ENCODE data around the gene GALR2.
"Not testable (repeated sequence)": the region's sequence is repeated elsewhere in the genome, so short reads cannot be mapped to it uniquely, and the experiment has no call there.

The GALR2 gene

DNA sequence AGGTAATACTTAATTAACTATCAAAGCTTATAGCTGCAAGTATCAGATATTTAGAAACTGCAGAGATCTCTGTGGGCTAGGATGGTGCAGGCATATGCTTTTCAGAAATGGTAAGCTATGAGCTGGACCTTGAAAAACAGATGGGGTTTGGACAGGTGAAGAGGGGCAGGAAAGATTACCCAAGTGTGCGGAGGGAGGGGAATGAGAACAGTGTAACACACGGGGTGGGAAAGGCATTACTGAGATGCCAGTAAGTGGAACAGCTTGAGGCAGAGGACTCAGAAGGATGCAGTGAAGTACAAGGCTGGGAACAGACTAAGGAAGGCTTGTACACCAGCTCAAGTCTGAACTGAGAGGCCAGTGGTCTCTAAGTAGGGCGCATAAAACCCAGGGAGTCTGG is 25.3 kb upstream of the GALR2 start:
- in situ Hi-C loops (cut with HindIII; ENCODE audit: low sequenced_read_pairs): loop anchor here (25.0 kb wide), 1 partner anchor 388 kb away; no protein-coding TSS in a partner anchor

DNA sequence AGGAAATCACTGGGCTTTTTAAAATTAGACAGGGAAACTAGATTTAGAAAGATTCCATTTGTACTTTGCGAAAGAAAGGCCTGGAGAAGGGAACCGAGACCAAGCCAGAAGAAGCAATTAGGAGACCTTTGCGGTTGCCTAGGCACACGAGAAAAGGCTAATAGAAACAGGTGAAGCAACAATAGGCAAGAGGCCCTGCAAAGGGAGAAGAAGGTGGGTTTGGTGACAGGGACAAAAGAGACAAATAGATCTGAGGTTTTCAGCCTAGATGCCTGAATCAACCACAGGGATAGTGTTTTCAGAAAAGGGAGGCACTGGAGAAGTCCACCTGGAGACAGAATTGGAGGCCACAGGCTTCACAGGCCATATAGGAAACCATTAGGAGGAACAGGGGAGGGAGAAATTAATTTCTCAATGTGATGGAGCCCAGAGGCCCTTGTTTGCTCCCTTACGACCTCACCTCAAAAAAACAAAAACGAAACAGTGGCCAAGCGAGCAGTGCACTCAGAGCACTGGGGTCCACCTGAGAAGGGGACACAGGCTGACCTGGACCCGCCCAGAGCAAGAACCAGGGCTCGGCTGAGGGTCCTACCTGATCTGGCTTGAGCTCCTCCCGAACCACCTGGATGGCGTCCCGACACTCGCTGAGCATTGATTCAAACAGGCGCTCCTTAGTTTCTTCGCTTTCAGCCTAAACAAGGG is 24.6 kb upstream of the GALR2 start:
- in situ Hi-C loops (cut with HindIII; ENCODE audit: low sequenced_read_pairs): loop anchor here (25.0 kb wide), 1 partner anchor 387 kb away; no protein-coding TSS in a partner anchor

DNA sequence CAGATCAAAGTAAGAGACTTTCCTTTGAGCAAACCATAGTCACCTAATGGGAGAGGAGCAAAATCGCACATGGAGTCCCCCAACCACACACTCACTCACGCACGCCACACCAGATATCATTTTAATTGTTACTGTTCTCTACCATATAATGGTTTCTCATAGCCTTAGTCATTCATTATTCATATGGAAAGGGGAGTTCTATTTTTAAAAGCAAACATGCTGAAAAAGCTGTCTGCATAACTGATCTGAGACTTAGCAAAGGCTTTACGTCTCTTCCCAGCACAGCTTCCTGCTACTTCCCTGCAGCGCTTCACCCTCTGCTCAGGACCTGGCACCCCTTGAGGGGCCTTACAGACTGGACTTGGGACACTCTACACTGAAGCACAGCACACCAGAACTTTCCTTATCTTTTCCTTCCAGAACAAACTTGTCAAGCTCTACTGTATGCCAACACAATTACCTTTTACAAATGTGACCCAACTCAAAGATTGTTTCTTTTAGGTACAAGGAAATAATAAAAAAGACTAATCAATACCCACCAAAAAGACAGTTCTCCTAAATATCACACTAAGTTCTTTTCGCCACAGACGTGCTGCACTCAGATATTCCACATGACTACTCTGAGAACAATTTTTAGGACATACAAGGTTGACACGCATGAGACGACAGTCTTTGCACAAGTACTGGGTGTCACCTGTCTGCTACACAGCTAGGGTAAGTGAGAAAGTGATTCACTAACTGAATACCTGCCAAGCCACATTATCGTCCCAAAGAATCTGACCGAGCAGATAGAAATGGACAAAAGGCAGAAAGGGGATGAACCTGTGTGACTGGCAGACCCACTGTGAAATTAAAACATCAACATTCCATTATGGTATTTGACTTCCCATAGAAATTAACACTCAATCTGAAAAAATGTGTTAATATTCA is 23.8 kb upstream of the GALR2 start:
- in situ Hi-C loops (cut with HindIII; ENCODE audit: low sequenced_read_pairs): no loop called here

DNA sequence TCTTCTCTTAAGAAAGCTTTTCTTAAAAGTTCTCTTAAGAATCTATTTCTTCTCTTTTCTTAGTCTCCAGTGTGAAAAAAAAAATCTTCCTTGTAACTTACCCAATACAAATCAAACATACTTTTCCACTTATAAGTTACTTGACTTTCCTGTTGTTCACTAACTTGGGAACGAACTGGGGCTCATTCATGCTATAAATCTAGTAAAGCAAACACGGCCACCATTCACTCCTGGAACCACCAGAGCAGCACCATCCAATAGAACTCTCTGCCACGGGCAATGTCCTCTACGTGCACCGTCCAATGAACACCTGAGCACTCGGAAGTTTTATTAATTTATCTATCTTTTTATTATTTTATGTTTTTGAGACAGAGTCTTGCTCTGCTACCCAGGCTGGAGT is 23.0 kb upstream of the GALR2 start:
- in situ Hi-C loops (cut with HindIII; ENCODE audit: low sequenced_read_pairs): no loop called here

DNA sequence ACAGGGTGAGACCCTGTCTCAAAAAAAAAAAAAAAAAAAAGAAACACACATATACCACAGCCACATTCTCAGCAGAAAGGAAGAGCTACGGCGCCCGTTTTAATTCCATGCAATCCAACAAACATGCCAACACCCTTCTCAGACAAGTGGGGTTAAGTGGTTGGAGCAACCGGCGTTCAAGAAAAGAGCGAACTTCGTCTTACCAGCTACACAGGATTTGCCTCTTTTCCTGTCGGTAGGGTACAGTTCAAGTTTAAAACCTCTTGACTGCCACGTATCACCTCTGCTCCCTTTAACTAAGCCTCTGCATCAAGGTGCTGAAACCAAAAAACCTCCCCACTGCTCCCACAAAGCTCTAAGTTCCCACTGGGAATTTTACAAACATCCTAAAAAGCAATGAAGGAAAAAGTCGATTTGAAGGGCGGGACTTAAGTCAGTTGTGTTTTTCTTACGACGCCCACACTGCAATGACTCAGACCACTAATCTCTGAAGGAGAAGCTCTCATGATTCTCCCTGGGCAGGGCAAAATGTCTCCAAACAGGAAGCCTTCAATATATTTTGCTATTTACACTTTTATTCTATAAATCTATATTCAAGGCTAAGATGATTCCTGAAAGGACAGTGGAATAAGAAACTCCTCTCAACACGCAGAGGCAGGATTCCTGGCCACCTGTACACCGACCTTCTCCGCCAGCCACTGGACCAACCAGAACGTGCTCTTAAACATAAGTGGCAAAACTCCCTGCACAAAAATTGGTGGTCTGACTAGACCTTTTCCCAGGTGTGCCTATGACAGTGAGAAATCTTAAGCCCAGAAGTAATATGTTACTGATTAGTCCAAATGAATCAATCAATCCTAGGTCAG is 21.1 kb upstream of the GALR2 start:
- in situ Hi-C loops (cut with HindIII; ENCODE audit: low sequenced_read_pairs): no loop called here

DNA sequence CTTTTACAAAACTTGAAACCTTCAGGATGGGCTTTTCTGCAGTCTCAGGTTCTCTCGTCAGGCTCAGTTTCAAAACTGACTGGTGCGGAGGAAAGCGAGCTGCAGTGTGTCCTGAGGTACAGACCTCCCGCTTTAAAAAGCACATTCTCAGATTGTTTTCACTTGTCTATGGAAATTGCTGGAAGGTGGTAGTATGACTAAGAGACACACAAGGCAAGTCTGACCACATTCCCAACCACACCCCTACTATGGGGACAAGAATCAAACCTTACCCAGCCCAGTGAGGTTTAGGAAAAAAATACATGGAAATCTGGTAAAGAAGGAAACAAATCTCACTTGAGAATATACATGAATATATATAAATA is 20.5 kb upstream of the GALR2 start:
- in situ Hi-C loops (cut with HindIII; ENCODE audit: low sequenced_read_pairs): no loop called here

DNA sequence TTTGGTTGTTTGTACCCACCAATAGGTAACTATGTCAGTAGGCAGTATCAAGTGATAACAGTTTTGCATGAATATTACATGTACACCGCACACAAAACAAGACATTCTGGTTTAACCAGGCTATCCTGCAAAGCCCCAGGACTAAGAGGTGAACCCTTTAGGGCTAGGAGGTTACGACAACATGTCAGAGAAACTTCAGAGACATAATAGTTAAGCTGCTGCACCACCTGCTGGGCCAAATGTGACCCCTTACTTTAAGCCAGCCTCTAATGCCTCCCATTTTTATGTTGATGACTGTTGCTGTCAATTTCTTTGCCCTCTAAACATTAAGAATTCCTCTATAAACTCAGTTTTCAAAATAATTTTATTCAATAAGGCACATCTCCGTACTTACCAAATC is 17.7 kb upstream of the GALR2 start:
- in situ Hi-C loops (cut with HindIII; ENCODE audit: low sequenced_read_pairs): no loop called here

DNA sequence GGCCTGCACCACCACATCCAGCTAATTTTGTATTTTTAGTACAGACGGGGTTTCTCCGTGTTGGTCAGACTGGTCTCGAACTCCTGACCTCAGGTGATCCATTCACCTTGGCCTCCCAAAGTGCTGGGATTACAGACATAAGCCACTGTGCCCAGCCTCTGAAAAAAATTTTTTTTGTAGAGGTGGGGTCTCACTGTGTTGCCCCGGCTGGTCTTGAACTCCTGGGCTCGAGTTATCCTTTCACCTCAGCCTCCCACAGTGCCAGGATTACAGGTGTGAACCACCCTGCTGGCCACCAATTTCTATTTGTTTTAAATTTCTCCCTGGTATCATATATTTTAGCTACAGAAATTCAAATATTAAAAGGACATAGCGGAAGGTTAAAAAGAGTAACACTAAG is 16.3 kb upstream of the GALR2 start:
- in situ Hi-C loops (cut with HindIII; ENCODE audit: low sequenced_read_pairs): not testable (repeated sequence)

DNA sequence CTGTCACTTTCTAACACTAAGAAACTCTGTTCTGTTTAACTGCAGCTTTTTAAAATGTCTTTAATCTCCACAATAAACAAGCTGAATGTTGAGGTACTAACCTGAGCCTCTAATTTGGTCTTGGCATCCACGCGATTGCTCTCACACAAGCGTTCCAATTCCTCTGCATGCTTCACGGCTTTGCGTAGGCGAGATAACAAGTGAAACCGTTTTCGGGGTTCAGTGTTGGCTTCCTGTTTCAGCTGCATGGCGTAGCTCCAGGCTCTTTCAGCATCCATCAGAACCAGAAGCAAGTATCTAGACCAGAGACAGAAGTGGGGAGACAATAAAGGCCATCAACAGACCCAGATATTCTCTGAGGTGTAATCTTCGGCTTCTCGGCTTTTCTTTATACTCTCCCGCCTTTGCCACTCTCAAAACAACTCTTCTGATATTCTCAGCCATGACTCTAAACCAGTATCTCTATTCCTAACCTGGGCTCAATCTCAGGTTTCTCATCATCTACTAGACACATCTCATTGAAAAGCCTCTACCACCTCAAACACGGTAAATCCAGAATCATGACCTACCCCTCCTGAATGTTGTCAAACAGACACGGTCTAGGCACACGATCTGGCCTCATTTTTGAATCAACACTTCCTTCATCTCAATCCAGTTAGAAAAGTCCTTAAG is 10.6 kb upstream of the GALR2 start:
- in situ Hi-C loops (cut with HindIII; ENCODE audit: low sequenced_read_pairs): no loop called here

DNA sequence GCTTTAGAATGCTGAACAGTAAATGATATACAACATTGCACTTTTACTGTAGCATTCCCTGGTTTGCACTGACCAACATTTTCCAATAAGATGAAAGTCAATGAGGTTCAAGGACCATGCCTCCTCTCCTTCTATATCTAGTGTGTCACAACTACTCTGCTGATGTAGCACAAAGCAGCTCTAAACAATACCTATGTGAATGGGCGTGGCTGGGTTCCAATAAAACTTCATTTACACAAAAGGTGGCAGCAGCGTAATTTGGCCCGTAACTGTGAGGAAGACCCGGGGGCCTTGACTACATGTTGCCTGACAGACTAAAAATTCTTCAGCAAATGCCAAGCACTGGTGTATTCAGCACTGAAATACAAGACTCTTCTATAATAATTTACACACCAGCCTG is 8.8 kb upstream of the GALR2 start:
- in situ Hi-C loops (cut with HindIII; ENCODE audit: low sequenced_read_pairs): no loop called here

DNA sequence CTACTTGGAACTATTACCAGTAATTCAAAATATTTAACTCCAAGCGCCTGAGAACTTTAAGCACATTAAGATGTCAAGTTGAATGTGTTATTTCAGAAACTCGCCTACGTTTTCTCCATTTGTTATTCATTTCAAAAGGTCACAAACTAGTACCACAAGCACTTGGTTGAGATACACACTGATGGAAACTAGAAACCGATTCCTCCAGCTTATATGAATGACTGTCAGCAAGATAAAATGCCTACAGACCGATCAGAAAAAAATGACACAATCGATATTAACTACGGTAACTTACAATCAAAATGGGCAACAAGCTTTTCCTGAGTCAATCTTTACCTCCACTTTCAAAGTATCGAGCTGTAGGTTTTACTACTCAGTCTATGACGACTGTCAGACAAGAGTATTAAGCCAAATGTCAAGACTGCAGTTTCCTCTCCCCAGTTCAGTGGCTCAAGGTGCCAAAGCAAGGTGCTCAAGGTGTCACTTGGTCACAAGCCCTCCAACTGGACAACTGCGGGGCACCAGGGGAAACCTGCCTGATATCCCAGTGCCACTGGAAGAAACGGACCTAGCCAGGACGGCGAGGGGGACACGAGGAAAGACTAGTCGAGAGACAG is 2.9 kb upstream of the GALR2 start:
- in situ Hi-C loops (cut with HindIII; ENCODE audit: low sequenced_read_pairs): no loop called here

DNA sequence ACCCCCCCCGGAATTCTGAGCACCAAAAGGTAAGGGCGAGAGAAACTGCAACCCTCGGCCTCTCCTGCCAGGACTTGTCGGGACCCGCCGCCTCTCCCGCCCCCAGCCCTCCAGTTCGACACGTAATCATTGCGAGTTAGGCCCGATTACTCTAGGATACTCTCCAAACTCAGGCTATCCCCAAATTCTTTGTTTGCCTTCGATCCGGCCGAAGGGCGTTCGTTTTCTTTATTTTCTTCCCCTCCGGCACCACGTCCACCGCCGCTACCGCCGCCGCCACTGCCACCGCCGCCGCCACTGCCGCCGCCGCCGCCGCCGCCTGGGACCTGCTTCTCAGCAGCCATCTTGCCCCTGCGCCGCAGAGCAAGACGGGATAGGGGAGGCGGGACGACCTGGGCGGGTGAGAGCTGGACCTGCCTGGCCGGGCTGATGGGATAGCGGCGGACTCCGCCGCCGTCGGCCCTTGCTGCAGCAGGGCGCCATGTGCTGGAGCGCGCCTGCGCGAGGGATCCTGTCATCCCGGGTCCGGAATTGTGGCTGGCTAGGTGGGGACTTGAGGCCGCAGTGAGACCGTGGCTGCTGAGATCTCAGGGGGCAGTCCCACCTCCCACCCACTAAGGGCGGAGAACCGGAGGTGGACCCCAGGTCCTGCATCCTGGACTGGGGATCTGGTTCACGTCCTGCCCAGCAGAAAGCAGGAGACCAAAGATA is 2.3 kb upstream of the GALR2 start, which contains the start of gene SRP68:
TSS of gene SRP68 (minus strand) at position 370 of the 711 bp plus-strand sequence. CDS start at position 344, 26 bp downstream.
- in situ Hi-C loops (cut with HindIII; ENCODE audit: low sequenced_read_pairs): no loop called here

DNA sequence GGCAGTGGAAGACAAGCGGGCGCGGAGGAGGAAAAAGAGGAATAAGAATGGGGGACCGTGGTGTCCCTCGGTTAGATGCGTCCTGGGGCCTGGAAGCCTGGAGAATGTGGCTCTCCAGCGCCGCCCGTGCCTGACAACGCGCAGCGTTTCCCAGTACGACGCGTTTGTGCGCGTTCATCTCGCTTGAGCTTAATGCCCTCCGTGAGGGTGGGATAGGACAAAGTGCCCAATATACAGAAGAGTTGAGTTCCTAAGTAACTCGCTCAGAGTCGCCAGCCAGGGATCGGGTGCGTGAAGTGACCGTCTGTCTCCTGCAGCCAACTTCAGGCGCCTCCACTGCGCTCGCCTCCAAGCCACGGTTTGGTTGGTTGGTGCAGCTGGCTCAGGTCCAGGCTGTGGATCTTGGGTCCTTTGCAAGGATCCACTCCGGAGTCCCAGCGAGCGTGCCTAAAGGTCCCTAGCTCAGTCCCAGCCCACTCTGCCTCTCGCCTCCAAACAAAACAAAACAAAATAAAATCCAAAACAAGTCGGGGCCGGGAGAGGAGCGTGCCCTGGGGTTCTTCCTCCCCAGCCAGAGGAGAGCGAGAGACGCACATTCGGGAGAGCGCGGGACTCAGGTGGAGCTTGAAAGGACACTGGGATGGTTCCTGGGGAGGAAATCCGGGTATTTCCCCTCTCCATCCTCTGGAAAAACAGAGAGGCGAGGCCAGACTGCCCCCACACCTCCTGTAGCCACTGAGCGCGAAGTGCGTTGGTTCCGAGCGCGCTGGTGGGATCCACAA is 974 bp downstream of the GALR2 start:
- in situ Hi-C loops (cut with HindIII; ENCODE audit: low sequenced_read_pairs): no loop called here

DNA sequence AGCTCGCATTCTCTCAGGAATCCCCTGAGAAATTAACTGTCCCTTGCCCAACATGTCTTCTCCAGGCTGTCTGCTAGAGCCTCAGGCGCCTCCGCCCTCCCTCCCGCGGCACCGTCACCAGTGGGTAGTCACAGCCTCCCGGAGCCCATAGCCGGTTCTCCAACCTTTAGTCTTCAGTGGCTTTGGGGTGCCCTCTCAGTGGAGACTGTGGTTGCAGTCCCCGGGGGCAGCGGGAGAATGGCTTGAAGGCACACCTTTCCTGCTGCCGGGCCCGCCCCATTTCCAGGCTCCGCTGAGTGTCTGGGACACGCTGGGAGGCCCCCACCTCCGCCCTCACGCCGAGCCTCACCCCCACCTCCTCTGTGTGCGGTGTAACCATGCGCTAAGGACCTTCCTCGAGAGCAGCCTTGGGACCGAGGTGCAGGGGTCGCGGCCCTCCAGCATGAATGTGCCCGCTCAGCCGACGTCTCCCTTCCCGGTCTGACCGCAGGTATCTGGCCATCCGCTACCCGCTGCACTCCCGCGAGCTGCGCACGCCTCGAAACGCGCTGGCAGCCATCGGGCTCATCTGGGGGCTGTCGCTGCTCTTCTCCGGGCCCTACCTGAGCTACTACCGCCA is 1.7 kb downstream of the GALR2 start:
- in situ Hi-C loops (cut with HindIII; ENCODE audit: low sequenced_read_pairs): no loop called here

DNA sequence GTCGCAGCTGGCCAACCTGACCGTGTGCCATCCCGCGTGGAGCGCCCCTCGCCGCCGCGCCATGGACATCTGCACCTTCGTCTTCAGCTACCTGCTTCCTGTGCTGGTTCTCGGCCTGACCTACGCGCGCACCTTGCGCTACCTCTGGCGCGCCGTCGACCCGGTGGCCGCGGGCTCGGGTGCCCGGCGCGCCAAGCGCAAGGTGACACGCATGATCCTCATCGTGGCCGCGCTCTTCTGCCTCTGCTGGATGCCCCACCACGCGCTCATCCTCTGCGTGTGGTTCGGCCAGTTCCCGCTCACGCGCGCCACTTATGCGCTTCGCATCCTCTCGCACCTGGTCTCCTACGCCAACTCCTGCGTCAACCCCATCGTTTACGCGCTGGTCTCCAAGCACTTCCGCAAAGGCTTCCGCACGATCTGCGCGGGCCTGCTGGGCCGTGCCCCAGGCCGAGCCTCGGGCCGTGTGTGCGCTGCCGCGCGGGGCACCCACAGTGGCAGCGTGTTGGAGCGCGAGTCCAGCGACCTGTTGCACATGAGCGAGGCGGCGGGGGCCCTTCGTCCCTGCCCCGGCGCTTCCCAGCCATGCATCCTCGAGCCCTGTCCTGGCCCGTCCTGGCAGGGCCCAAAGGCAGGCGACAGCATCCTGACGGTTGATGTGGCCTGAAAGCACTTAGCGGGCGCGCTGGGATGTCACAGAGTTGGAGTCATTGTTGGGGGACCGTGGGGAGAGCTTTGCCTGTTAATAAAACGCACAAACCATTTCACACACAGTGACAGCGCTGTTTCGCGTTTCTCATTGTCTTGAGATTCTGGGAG is 2.4 kb downstream of the GALR2 start:
- in situ Hi-C loops (cut with HindIII; ENCODE audit: low sequenced_read_pairs): no loop called here

DNA sequence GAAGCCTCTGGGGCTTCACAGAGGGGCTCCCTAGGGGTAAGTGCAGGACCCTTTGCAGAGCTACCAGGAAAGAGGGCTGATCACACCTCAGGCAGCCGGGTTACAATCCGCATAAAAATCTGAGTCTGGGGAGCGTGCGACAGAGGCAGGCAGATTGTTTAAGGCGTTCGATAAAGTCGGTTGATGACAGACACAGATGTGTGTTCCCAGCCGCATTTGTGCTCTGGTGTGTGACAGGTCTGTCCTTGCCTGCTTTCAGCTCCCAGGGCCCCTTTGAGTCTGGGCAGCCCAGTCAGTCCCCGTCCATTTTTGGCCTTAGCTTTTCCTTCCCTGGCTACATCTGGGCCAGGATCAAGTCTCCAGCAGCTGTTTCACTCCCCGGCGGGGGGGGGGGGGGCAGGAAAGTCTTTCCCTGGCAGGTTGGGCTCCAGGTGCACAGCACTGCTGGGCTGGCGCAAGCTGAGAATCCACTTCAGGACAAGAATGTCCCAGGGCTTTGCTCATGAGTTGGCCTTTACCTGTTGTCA is 3.1 kb downstream of the GALR2 start:
- in situ Hi-C loops (cut with HindIII; ENCODE audit: low sequenced_read_pairs): no loop called here

DNA sequence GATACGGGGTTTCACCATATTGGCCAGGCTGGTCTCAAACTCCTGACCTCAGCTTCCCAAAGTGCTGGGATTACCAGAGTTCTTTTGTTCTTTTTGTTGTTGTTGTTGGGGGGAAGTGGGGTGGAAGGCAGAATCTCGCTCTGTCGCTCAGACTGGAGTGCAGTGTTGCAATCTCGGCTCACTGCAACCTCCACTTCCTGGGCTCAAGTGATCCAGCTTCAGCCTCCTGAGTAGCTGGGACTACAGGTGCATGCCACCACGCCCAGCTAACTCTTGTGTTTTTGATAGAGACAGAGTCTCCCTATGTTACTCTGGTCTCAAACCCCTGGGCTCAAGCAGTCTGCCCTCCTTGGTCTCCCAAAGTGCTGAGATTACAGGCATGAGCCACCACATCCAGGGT is 3.8 kb downstream of the GALR2 start:
- in situ Hi-C loops (cut with HindIII; ENCODE audit: low sequenced_read_pairs): not testable (repeated sequence)

Measured in endothelial cell of hepatic sinusoid (primary cell).